Peyer's patch (tissue), 4 donors: ENCODE measurements around the gene PRR33.

Experiments
- POLR2A ChIP-seq, 2 donors: fragments of 450-650 bp; IDR thresholded peaks; one replicate each; pipeline ENCODE4 v1.5.1; 2017; ENCODE audit warnings: antibody characterized with exemption in 2 of 2, mild to moderate bottlenecking in 2 of 2, moderate library complexity in 2 of 2
- TF ChIP-seq, protein P1 (sequence below), 6 experiments: fragments of 450-650 bp in 4 of 6; fragments of 200-600 bp in 2 of 6; sonication (generic) in 1 of 6; IDR thresholded peaks; one replicate each; pipeline ENCODE4 v1.5.1; 2017 to 2019; ENCODE audit warnings: antibody characterized with exemption in 6 of 6, mild to moderate bottlenecking in 3 of 6, moderate library complexity in 1 of 6

GRCh38 chr11:1852877-1853276 is 38.8 kb downstream of the PRR33 start, which contains the start of gene LSP1:
- TF ChIP-seq, protein P1, sequence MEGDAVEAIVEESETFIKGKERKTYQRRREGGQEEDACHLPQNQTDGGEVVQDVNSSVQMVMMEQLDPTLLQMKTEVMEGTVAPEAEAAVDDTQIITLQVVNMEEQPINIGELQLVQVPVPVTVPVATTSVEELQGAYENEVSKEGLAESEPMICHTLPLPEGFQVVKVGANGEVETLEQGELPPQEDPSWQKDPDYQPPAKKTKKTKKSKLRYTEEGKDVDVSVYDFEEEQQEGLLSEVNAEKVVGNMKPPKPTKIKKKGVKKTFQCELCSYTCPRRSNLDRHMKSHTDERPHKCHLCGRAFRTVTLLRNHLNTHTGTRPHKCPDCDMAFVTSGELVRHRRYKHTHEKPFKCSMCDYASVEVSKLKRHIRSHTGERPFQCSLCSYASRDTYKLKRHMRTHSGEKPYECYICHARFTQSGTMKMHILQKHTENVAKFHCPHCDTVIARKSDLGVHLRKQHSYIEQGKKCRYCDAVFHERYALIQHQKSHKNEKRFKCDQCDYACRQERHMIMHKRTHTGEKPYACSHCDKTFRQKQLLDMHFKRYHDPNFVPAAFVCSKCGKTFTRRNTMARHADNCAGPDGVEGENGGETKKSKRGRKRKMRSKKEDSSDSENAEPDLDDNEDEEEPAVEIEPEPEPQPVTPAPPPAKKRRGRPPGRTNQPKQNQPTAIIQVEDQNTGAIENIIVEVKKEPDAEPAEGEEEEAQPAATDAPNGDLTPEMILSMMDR (IDR thresholded peaks at IDR 0.05), result no peak
- no peak for TF ChIP-seq POLR2A (IDR thresholded peaks at IDR 0.05)
